Peyer's patch (tissue), 4 donors: ENCODE measurements around the gene PVALEF. TPM values are rescaled to one million over a fixed set of nuclear protein-coding genes. Genes with fewer than 3 reads are reported as not detected.

Experiments
- DNase-seq, 3 donors: peaks; one replicate each; pipeline ENCODE4 v3.0.0-alpha.2; 2017 to 2019
- H3K27ac ChIP-seq, 4 donors: fragments of 200-600 bp; sonication (generic); one replicate each; pipeline ENCODE4 v1.5.1; 2016 to 2019
- H3K27me3 ChIP-seq, 2 donors: fragments of 200-600 bp; sonication (generic); one replicate each; pipeline ENCODE4 v1.5.1; 2019
- H3K36me3 ChIP-seq, 3 donors: fragments of 200-600 bp; sonication (generic); one replicate each; pipeline ENCODE4 v1.5.1; 2016 to 2019
- H3K4me1 ChIP-seq, 4 donors: fragments of 200-600 bp; sonication (generic); one replicate each; pipeline ENCODE4 v1.5.1; 2016 to 2019
- H3K4me3 ChIP-seq, 4 donors: fragments of 200-600 bp; sonication (generic); 1 replicate in 3 of 4; 2 replicates in 1 of 4; pipeline ENCODE4 v1.5.1; 2016 to 2019; ENCODE audit warnings: mild to moderate bottlenecking in 1 of 4
- H3K9me3 ChIP-seq, 4 donors: fragments of 200-600 bp; sonication (generic); one replicate each; pipeline ENCODE4 v1.5.1; 2016 to 2019; ENCODE audit warnings: mild to moderate bottlenecking in 1 of 4
- CTCF ChIP-seq, 6 experiments: fragments of 450-650 bp in 4 of 6; fragments of 200-600 bp in 2 of 6; sonication (generic) in 1 of 6; IDR thresholded peaks; one replicate each; pipeline ENCODE4 v1.5.1; 2017 to 2019; ENCODE audit warnings: antibody characterized with exemption in 6 of 6, mild to moderate bottlenecking in 3 of 6, moderate library complexity in 1 of 6
- POLR2A ChIP-seq, 2 donors: fragments of 450-650 bp; IDR thresholded peaks; one replicate each; pipeline ENCODE4 v1.5.1; 2017; ENCODE audit warnings: antibody characterized with exemption in 2 of 2, mild to moderate bottlenecking in 2 of 2, moderate library complexity in 2 of 2
- total RNA-seq, 4 donors: library from RNA; depleted of rRNA; stranded (reverse); fragments of >200 nt; gene quantifications; one replicate each; pipeline ENCODE4 v1.1.0, GENCODE V29; 2016

Gene PVALEF
- total RNA-seq, 4 donors from 2014 or later: not detected

DNA sequence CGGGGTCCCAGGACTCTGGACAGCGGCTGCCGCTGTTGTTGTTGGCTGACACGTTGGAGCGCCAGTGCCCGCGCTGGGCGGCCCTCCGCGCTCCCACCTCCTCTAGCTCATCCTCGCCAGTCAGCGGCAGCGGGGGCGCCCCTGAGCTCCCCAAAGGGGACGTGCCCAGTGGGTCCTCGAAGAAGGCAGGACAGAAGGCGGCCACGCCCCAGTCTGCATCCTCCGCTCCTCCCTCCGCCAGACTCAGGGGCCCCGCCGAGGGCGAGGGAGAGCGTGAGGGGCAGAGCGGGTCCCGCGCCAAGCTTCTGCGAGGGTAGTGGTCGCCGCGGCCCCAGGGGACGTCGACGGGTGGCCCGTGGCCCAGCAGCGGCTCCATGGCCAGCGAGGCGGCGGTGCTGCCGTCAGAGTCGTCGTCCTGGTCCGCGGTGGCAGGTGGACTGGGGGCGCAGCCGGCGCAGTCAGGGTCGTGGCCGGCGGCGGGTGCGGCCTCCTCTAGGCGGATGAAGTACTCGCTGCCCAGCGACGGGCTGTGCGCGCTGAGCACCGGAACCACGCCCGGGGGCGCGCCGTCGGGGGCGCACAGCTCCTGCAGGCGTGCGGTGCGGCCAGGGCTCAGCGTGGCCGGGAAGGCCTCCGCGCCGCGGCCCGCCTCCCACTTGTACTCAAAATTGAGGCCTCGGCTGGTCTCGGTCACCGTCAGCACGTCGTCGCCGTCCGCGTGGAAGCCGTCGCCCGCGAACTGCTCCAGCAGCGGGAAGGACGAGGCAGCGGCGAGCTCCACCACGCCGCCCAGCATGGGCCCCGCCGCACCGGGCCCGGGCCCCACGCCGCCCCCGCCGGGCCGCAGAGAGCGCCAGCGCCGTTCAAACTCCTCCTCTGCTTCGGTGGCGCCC is 43.2 kb upstream of the PVALEF start:
- H3K4me3 ChIP-seq: no peak overlapping the region
- peaks cover 0 to 13% (median 2%) of the 10 kb centered on the region in 4 donors for H3K4me1 ChIP-seq
- no peak overlapping the region for H3K27ac ChIP-seq
- H3K9me3 ChIP-seq: peaks cover 0 to 4% (median 0%) of the 10 kb centered on the region in 4 donors
- no peak for TF ChIP-seq POLR2A (IDR thresholded peaks at IDR 0.05)
- no peak for TF ChIP-seq CTCF (IDR thresholded peaks at IDR 0.05)
- H3K36me3 ChIP-seq: peaks cover 0 to 44% (median 0%) of the 10 kb centered on the region in 3 donors
- H3K27me3 ChIP-seq: no peaks in the 10 kb centered on the region
- no peak for DNase-seq

- no peak overlapping the region for H3K4me3 ChIP-seq
- H3K36me3 ChIP-seq: peaks cover 0 to 34% (median 0%) of the 10 kb centered on the region in 3 donors
- H3K27me3 ChIP-seq: no peaks in the 10 kb centered on the region
These were observed 42.0 kb upstream of the PVALEF start for GRCh38 chr17:81123052-81124048.

DNA sequence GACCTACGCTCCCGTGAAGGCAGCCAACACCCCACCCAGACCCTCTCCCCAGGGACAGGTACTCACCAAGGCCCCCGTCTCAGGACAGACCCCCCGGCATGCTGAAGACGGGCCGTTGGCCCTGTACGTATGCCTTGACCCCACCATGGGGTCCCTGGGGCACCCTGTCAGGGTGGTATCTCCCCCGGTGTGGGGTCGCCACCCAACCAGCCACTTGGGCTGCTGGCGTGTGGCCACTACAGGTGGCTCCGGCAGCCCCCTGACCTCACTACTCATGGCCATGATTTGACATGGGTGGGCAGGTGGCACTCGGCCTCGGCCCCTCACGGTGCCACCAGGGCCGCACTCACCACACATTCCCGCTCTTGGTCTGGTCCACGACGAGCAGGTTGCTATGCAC is 40.9 kb upstream of the PVALEF start:
- no peaks in the 10 kb centered on the region for H3K27me3 ChIP-seq
- H3K4me3 ChIP-seq: no peak overlapping the region
- DNase-seq: no peak
- peaks cover 0 to 30% (median 0%) of the 10 kb centered on the region in 3 donors for H3K36me3 ChIP-seq
- no peak overlapping the region for H3K27ac ChIP-seq
- peaks cover 0 to 4% (median 0%) of the 10 kb centered on the region in 4 donors for H3K9me3 ChIP-seq
- TF ChIP-seq CTCF (IDR thresholded peaks at IDR 0.05) (no peak), POLR2A (IDR thresholded peaks at IDR 0.05) (no peak)
- peaks cover 0 to 4% (median 0%) of the 10 kb centered on the region in 4 donors for H3K4me1 ChIP-seq

More at GRCh38 chr17:81123052-81124048, 42.0 kb upstream of the PVALEF start:
- no peak overlapping the region for H3K27ac ChIP-seq
- H3K9me3 ChIP-seq: peaks cover 0 to 4% (median 0%) of the 10 kb centered on the region in 4 donors
- peaks cover 0 to 13% (median 2%) of the 10 kb centered on the region in 4 donors for H3K4me1 ChIP-seq
- no peak for DNase-seq
- TF ChIP-seq CTCF (IDR thresholded peaks at IDR 0.05) (no peak), POLR2A (IDR thresholded peaks at IDR 0.05) (no peak)

DNA sequence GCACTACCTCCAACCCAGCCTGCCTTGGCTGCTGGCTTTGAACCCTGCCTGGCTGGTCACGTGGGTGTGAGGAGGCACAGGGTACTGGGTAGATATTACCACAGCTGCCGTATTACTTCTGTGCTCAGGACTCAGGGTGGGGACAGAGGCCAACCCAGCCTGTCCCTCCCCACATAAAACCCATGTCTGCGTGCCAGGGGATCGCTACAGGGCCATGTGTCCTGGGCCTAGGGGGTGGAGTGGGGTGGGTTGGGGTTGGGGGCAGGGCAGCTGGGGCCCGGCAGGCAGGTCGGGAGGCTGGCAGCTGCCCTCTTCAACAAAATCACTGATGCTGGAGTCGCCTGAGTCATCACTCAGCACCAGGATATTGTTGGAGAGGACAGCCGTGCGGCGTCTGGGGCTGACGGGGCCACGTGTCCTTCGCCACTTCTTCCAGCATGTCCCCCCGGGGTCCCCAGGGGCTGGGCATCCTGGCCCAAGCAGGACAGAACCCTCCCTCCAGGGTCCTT is 39.7 kb upstream of the PVALEF start:
- no peaks in the 10 kb centered on the region for H3K4me1 ChIP-seq
- no peaks in the 10 kb centered on the region for H3K9me3 ChIP-seq
- no peak overlapping the region for H3K4me3 ChIP-seq
- H3K36me3 ChIP-seq: peaks cover 0 to 21% (median 0%) of the 10 kb centered on the region in 3 donors
- H3K27ac ChIP-seq: no peak overlapping the region
- DNase-seq: no peak
- H3K27me3 ChIP-seq: no peaks in the 10 kb centered on the region
- TF ChIP-seq CTCF (IDR thresholded peaks at IDR 0.05) (no peak), POLR2A (IDR thresholded peaks at IDR 0.05) (no peak)
